GM12801 (cell line): ENCODE measurements around the gene TRPV3.

Source experiments
- CTCF ChIP-seq: IDR thresholded peaks from one replicate; pipeline ENCODE4 v1.5.1; 2011; ENCODE audit warnings: control low read depth; ENCODE audit not compliant: insufficient read length; ENCODE audit errors: extremely low read depth

The TRPV3 gene

GRCh38 chr17:3596804-3597464 is 39.3 kb upstream of the TRPV3 start:
- TF ChIP-seq CTCF, result no peak

GRCh38 chr17:3594976-3595375 is 37.4 kb upstream of the TRPV3 start:
- TF ChIP-seq CTCF, result no peak

- TF ChIP-seq CTCF, result no peak
Measured at GRCh38 chr17:3594051-3594800, 36.6 kb upstream of the TRPV3 start.

- no peak for TF ChIP-seq CTCF
Measured at GRCh38 chr17:3593384-3593783, 35.8 kb upstream of the TRPV3 start.

- TF ChIP-seq CTCF, result no peak
Measured at GRCh38 chr17:3592216-3592860, 34.7 kb upstream of the TRPV3 start.

- TF ChIP-seq CTCF, result no peak
Measured at GRCh38 chr17:3590768-3591167, 33.2 kb upstream of the TRPV3 start.

- TF ChIP-seq CTCF, result no peak
Measured at GRCh38 chr17:3590231-3590630, 32.6 kb upstream of the TRPV3 start.
